ENCODE data around the gene CGREF1. TPM values are rescaled to one million over a fixed set of nuclear protein-coding genes. Genes with fewer than 3 reads are reported as not detected.

Gene CGREF1
- total RNA-seq, 4 donors from 2014 or later = 2.5 to 5.6 TPM; not detected in 2

DNA sequence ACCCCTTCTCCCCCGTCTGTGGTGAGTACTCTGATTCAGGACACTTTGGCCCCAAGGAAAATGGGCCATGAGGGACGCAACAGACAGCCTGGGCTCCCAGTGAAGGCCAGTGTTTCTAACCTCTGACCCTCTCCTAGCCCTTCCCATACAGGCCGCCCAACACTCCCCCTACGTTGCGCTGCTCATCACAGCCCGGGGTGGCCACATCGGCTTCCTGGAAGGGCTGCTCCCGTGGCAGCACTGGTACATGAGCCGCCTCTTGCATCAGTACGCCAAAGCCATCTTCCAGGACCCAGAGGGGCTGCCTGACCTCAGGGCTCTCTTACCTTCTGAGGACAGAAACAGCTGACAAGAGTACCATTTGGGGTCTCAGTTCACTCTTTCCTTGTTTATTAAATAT is 11.5 kb upstream of the CGREF1 start:
- no peak for DNase-seq
- Histone ChIP-seq H3K27ac (no peak overlapping the region), H3K4me3 (no peak overlapping the region), H3K36me3 (peaks cover 0 to 26% (median 0%) of the 10 kb centered on the region in 3 donors), H3K27me3 (no peaks in the 10 kb centered on the region), H3K9me3 (no peaks in the 10 kb centered on the region), H3K4me1 (peaks cover 0 to 13% (median 7%) of the 10 kb centered on the region in 4 donors)
- no peak for TF ChIP-seq POLR2A (IDR thresholded peaks at IDR 0.05)
- TF ChIP-seq, protein P1, sequence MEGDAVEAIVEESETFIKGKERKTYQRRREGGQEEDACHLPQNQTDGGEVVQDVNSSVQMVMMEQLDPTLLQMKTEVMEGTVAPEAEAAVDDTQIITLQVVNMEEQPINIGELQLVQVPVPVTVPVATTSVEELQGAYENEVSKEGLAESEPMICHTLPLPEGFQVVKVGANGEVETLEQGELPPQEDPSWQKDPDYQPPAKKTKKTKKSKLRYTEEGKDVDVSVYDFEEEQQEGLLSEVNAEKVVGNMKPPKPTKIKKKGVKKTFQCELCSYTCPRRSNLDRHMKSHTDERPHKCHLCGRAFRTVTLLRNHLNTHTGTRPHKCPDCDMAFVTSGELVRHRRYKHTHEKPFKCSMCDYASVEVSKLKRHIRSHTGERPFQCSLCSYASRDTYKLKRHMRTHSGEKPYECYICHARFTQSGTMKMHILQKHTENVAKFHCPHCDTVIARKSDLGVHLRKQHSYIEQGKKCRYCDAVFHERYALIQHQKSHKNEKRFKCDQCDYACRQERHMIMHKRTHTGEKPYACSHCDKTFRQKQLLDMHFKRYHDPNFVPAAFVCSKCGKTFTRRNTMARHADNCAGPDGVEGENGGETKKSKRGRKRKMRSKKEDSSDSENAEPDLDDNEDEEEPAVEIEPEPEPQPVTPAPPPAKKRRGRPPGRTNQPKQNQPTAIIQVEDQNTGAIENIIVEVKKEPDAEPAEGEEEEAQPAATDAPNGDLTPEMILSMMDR (IDR thresholded peaks at IDR 0.05) = no peak

DNA sequence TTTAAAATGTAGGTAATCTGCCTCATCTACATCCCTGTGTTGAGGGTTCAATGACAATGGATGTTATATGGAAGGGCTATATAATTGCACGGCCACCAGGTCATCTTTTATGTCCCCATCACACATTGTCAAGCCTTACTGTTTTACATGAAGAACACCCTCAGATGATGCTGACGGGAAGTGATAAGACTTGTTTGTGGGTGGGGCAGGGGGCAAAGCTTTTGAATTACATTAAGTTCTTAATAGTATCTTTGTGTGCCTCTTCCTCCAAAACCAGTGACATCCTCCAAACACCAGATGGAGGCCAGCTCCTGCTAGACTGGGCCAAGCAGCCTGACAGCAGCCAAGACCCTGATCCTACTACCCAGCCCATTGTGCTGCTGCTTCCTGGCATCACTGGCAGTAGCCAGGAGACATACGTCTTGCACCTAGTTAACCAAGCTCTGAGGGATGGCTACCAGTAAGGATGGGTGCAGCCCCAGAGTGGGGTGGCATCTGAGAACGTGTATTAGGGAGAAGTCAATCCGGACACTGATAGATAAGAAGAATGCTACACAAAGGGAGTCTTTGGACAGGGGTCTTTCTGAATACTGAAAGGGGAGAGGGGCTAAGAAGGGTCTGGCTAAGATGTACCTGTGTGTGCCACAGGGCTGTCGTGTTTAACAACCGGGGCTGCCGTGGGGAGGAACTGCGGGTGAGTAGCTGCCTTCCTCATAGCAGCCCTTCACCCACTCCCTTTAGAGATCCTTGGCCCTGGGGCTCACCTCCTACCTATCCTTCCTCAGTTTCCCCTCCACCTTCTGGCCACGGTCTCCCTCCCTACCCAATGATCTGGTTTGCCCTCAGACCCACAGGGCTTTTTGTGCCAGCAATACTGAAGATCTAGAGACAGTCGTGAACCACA is 10.0 kb upstream of the CGREF1 start:
- Histone ChIP-seq H3K27ac (no peak overlapping the region), H3K9me3 (no peaks in the 10 kb centered on the region), H3K36me3 (peaks cover 0 to 26% (median 0%) of the 10 kb centered on the region in 3 donors), H3K4me3 (no peak overlapping the region), H3K27me3 (no peaks in the 10 kb centered on the region), H3K4me1 (peaks cover 0 to 16% (median 7%) of the 10 kb centered on the region in 4 donors)
- TF ChIP-seq, protein P1 (IDR thresholded peaks at IDR 0.05) = no peak
- TF ChIP-seq POLR2A (IDR thresholded peaks at IDR 0.05) = no peak
- no peak for DNase-seq

DNA sequence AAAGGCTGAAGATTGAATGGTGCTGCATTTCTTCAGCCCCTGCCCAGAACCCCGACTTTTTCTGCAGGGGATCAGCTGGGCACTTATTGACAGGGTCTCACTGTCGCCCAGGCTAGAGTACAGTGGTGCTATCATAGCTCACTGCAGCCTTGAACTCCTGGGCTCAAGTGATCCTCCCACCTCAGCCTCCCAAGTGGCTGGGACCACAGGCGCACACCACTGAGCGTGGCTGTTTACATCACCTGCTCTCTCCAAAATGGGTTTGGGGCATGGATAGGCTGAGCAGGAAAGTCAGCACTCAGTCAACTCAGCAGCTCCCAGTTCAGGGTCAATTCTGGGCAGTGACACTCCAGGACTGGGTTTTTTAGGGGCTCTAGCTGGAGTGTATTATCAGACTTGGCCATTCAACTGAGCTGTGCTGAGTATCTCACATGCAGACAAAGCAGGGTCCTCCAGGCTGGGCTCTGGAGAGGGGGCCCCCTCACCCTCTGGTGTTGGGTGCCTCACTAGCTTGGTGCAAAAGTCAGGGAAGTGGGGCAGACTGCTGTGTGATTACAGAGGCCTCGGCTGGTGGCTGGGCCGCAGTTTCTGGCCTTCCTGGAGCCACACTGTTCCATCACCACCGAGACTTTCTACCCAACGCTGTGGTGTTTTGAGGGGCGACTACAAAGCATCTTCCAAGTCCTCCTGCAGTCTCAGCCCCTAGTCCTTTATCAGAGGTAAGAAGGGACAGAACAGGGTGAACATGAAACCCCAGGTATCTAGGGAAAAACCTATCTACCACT is 9.1 kb upstream of the CGREF1 start:
- no peak for DNase-seq
- Histone ChIP-seq H3K27ac (no peak overlapping the region), H3K4me3 (no peak overlapping the region), H3K9me3 (no peaks in the 10 kb centered on the region), H3K27me3 (no peaks in the 10 kb centered on the region), H3K4me1 (peaks cover 0 to 15% (median 2%) of the 10 kb centered on the region in 4 donors), H3K36me3 (peaks cover 0 to 26% (median 0%) of the 10 kb centered on the region in 3 donors)
- TF ChIP-seq POLR2A (IDR thresholded peaks at IDR 0.05) = no peak
- TF ChIP-seq, protein P1 (IDR thresholded peaks at IDR 0.05) = no peak

DNA sequence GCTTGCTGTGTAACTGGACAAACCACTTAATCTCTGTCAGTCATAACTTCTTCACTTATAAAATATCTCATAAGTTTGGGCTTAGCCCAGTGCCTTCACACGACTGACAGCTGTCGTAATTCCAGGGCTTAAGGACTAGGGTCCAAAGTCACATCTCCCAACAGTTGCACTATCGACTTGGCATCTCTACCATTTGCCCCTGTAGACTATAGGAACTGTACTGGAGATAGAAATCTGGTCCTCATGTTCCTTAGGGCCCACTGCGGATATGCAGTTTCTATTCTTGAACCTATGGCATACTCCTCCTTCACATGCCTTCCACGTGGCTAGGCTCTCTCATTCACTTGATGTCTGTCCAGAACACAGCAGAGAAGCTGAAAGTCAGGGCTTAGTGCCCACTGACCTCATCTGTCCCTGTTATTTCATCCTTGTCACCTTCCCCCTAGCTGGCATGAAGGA is 7.4 kb upstream of the CGREF1 start:
- no peak for DNase-seq

DNA sequence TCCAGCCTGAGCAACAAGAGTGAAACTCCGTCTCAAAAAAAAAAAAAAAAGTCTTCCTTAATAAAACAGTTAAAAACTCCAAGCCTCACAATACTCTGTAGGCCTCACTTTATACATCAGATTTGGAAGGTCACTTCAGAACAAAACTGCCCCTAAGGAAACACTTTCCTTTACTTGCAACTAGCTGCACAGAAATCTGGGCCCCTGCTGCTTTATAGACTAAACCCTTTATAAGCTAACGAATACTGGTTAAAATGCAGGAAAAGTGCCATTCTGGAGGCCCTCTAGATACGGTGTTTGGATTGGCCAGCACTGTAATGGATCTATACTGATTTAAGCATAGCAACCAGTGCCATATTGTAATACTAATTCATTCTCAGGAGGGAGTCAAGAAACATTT is 6.2 kb upstream of the CGREF1 start:
- H3K36me3 ChIP-seq = peaks cover 0 to 1% (median 0%) of the 10 kb centered on the region in 3 donors
- H3K4me1 ChIP-seq = peaks cover 0 to 13% (median 2%) of the 10 kb centered on the region in 4 donors
- no peak for DNase-seq
- H3K4me3 ChIP-seq = no peak overlapping the region
- no peaks in the 10 kb centered on the region for H3K9me3 ChIP-seq
- TF ChIP-seq, protein P1 (IDR thresholded peaks at IDR 0.05) = no peak
- TF ChIP-seq POLR2A (IDR thresholded peaks at IDR 0.05) = no peak
- H3K27ac ChIP-seq = no peak overlapping the region
- H3K27me3 ChIP-seq = no peaks in the 10 kb centered on the region

More for the DNA sequence above, 7.4 kb upstream of the CGREF1 start:
- Histone ChIP-seq H3K9me3 (no peaks in the 10 kb centered on the region), H3K4me3 (no peak overlapping the region), H3K27me3 (no peaks in the 10 kb centered on the region), H3K27ac (no peak overlapping the region), H3K36me3 (peaks cover 0 to 12% (median 0%) of the 10 kb centered on the region in 3 donors), H3K4me1 (peaks cover 0 to 13% (median 2%) of the 10 kb centered on the region in 4 donors)
- no peak for TF ChIP-seq POLR2A (IDR thresholded peaks at IDR 0.05)
- TF ChIP-seq, protein P1 (IDR thresholded peaks at IDR 0.05) = no peak
